ENCODE data around the gene PROZ.

DNA sequence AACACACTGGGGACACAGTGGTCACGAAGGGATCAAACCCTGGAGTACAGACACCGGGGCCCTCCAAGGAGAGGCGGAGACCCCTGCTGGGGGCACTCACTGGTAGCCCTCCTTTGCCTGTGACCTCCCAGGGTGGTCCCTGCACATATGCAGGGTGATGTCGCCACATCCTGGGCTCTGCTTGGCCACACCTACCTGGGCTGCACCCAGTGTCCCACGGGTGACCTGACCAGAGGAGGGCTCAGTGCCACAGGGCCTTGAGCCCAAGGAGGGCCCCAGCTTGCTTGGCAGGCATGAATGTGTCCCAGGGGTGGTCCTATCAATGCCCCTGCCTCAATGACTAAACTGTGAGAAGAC is 45.9 kb downstream of the PROZ start:
- TF ChIP-seq EZH2phosphoT487 (IDR thresholded peaks at IDR 0.05; ENCODE audit: borderline replicate concordance) = no peak
- TF ChIP-seq, protein P1, sequence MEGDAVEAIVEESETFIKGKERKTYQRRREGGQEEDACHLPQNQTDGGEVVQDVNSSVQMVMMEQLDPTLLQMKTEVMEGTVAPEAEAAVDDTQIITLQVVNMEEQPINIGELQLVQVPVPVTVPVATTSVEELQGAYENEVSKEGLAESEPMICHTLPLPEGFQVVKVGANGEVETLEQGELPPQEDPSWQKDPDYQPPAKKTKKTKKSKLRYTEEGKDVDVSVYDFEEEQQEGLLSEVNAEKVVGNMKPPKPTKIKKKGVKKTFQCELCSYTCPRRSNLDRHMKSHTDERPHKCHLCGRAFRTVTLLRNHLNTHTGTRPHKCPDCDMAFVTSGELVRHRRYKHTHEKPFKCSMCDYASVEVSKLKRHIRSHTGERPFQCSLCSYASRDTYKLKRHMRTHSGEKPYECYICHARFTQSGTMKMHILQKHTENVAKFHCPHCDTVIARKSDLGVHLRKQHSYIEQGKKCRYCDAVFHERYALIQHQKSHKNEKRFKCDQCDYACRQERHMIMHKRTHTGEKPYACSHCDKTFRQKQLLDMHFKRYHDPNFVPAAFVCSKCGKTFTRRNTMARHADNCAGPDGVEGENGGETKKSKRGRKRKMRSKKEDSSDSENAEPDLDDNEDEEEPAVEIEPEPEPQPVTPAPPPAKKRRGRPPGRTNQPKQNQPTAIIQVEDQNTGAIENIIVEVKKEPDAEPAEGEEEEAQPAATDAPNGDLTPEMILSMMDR (IDR thresholded peaks at IDR 0.05 in 2 of 3, conservative IDR thresholded peaks at IDR 0.05 in 1 of 3; ENCODE audit: borderline replicate concordance in 1 of 3, insufficient read depth in 1 of 3, low read depth in 2 of 3, low read length in 2 of 3) = no peak
- TF ChIP-seq ATF3 (IDR thresholded peaks at IDR 0.05) = no peak
- TF ChIP-seq SRF (IDR thresholded peaks at IDR 0.05; ENCODE audit: low read depth) = no peak
- TF ChIP-seq ZNF274 (IDR thresholded peaks at IDR 0.05; ENCODE audit: low read depth, low read length) = no peak
- TF ChIP-seq REST (IDR thresholded peaks at IDR 0.05; ENCODE audit: low read depth) = no peak

Measured in HCT116 (cell line).